Prostate gland (tissue), 2 donors: ENCODE measurements around the gene RAB42. TPM values are rescaled to one million over a fixed set of nuclear protein-coding genes. Genes with fewer than 3 reads are reported as not detected.
A peak's percentile ranks its signal among the peaks of the same experiment; 100 is the strongest.

ENCODE experiments used
- DNase-seq: peaks from one replicate; pipeline ENCODE4 v3.0.0-alpha.2; 2019; ENCODE audit warnings: low spot score
- H3K27ac ChIP-seq, 2 donors: fragments of 200-600 bp; sonication (generic); 2 replicates each; pipeline ENCODE4 v1.5.1; 2017 to 2019
- H3K27me3 ChIP-seq: fragments of 200-600 bp; sonication (generic); replicated peaks from 2 replicates; pipeline ENCODE4 v1.5.1; 2019; ENCODE audit not compliant: insufficient read depth
- H3K36me3 ChIP-seq, 2 donors: fragments of 200-600 bp; sonication (generic); 1 replicate in 1 of 2; 2 replicates in 1 of 2; pipeline versions ENCODE4 v1.5.1 to v1.8.1; 2017 to 2019
- H3K4me1 ChIP-seq: fragments of 200-600 bp; sonication (generic); replicated peaks from 2 replicates; pipeline ENCODE4 v1.5.1; 2019
- H3K4me3 ChIP-seq, 2 donors: fragments of 200-600 bp; sonication (generic); 2 replicates each; pipeline ENCODE4 v1.5.1; 2017 to 2019
- H3K9me3 ChIP-seq: fragments of 200-600 bp; sonication (generic); 2 replicates; pipeline ENCODE4 v1.5.1; 2017
- CTCF ChIP-seq, 4 experiments: fragments of 200-600 bp in 2 of 4; fragments of 450-650 bp in 2 of 4; sonication (generic) in 2 of 4; IDR thresholded peaks; 1 replicate in 3 of 4; 2 replicates in 1 of 4; pipeline ENCODE4 v1.5.1; 2016 to 2019; ENCODE audit warnings: antibody characterized with exemption in 4 of 4, mild to moderate bottlenecking in 2 of 4, moderate library complexity in 2 of 4
- POLR2A ChIP-seq: fragments of 450-650 bp; IDR thresholded peaks from one replicate; pipeline ENCODE4 v1.6.1; 2016; ENCODE audit warnings: antibody characterized with exemption, mild to moderate bottlenecking
- POLR2AphosphoS5 ChIP-seq: sonication (generic); formaldehyde crosslinking; IDR thresholded peaks from one replicate; pipeline ENCODE4 v1.6.1; 2017; ENCODE audit warnings: antibody characterized with exemption
- WGBS: methylation state at CpG from one replicate; pipeline ENCODE4 v1.1.5; 2018; 5-methylcytosine and 5-hydroxymethylcytosine counted together
- intact Hi-C: fragments of 100-400 bp; cut with DNase I; formaldehyde crosslinking; loops from one replicate; pipeline ENCODE4 v1.14.2; 2022
- small RNA-seq, 2 donors: library from RNA; depleted of rRNA; stranded (forward); fragments of <200 nt; gene quantifications; one replicate each; pipeline ENCODE3, GENCODE V24; 2016
- total RNA-seq, 2 donors: library from RNA; depleted of rRNA; stranded (reverse); fragments of >200 nt; gene quantifications; one replicate each; pipeline ENCODE4 v1.1.0, GENCODE V29; 2016

RAB42 gene
- total RNA-seq, 2 donors from 2014 or later = 0.34 to 1.9 TPM

GRCh38 chr1:28640766-28641165 is 48.7 kb downstream of the RAB42 start:
- H3K4me3 ChIP-seq = no peak overlapping the region
- no peaks in the 10 kb centered on the region for H3K4me1 ChIP-seq
- no peak overlapping the region for H3K27ac ChIP-seq
- H3K9me3 ChIP-seq = no peaks in the 10 kb centered on the region
- TF ChIP-seq POLR2A (no peak), CTCF (IDR thresholded peaks at IDR 0.05) (no peak), POLR2AphosphoS5 (no peak)
- H3K27me3 ChIP-seq = no peaks in the 10 kb centered on the region
- intact Hi-C loops = loop anchor here (10.0 kb wide), 1 partner anchor 56 kb away; no protein-coding TSS in a partner anchor
- DNase-seq = no peak
- 91% methylated on average over 1 of the region's 1 CpG for WGBS
- H3K36me3 ChIP-seq = no peaks in the 10 kb centered on the region

- Histone ChIP-seq H3K9me3 (no peaks in the 10 kb centered on the region), H3K36me3 (no peaks in the 10 kb centered on the region), H3K27ac (peak overlapping the region; percentile 81 to 83), H3K4me3 (peak overlapping the region; percentile 55 to 67), H3K4me1 (no peaks in the 10 kb centered on the region), H3K27me3 (no peaks in the 10 kb centered on the region)
- WGBS = under 1% methylated on average over 26 of the region's 26 CpGs
- intact Hi-C loops = loop anchor here (2.0 to 10.0 kb wide), 2 partner anchors 57 to 95 kb away; partner anchors contain the start of gene YTHDF2
- no peak for DNase-seq
- TF ChIP-seq POLR2AphosphoS5 (no peak), CTCF (IDR thresholded peaks at IDR 0.05) (no peak), POLR2A (no peak)
These were observed 50.2 kb downstream of the RAB42 start for GRCh38 chr1:28642056-28642846.

- WGBS = 1% methylated on average over 48 of the region's 49 CpGs
- H3K4me1 ChIP-seq = no peaks in the 10 kb centered on the region
- no peaks in the 10 kb centered on the region for H3K27me3 ChIP-seq
- H3K27ac ChIP-seq = peak within 1 kb of the TSS; percentile 81 to 83
- H3K4me3 ChIP-seq = peak within 1 kb of the TSS; percentile 55 to 67
- DNase-seq = peak; percentile 91
- TF ChIP-seq CTCF (IDR thresholded peaks at IDR 0.05) (peak; percentile 24 to 67 (median 62)), POLR2A (peak; percentile 97), POLR2AphosphoS5 (peak; percentile 99)
- intact Hi-C loops = loop anchor here (2.0 to 10.0 kb wide), 2 partner anchors 58 to 94 kb away; partner anchors contain the start of gene YTHDF2
- H3K36me3 ChIP-seq = no peaks in the 10 kb centered on the region
- no peaks in the 10 kb centered on the region for H3K9me3 ChIP-seq
These were observed 51.0 kb downstream of the RAB42 start, which contains the start of gene TAF12 for GRCh38 chr1:28642847-28643635. Gene TAF12 (minus strand): TSS chr1:28643067. CDS start chr1:28622081, 20,986 bp downstream.

GRCh38 chr1:28644494-28644893 is 52.4 kb downstream of the RAB42 start:
- Histone ChIP-seq H3K9me3 (no peaks in the 10 kb centered on the region), H3K4me1 (no peaks in the 10 kb centered on the region), H3K36me3 (no peaks in the 10 kb centered on the region), H3K4me3 (no peak overlapping the region), H3K27ac (peak overlapping the region in 1 of 2 donors; percentile 83), H3K27me3 (no peaks in the 10 kb centered on the region)
- no peak for TF ChIP-seq POLR2AphosphoS5
- TF ChIP-seq CTCF (IDR thresholded peaks at IDR 0.05) = no peak
- TF ChIP-seq POLR2A = no peak
- no peak for DNase-seq
- intact Hi-C loops = loop anchor here (10.0 kb wide), 1 partner anchor 60 kb away; no protein-coding TSS in a partner anchor
- WGBS = 97% methylated on average over 3 of the region's 3 CpGs

Small RNA genes within 50 kb of the gene (small RNA-seq; reads per million reads assigned to genes)
- 0 reads per million in 2 donors for gene SNORA16A
- gene SNORA44 = 0 reads per million in 2 donors
- gene SNORA61 = 0 reads per million in 2 donors
- gene SNORD99 = 29,701 to 32,081 reads per million in 2 donors

Other genes with a start within 250 kb of the RAB42 start
- gene PHACTR4, start 222.5 kb upstream of the RAB42 start, total RNA-seq = 10 to 100 TPM; 38.9 to 45.0 TPM
- 10 to 100 TPM; 13.8 to 18.1 TPM for gene RCC1, start 86.2 kb upstream of the RAB42 start, total RNA-seq
- gene TRNAU1AP, start 39.2 kb upstream of the RAB42 start, total RNA-seq = 10 to 100 TPM; 11.5 to 20.8 TPM
- 10 to 100 TPM; 11.7 to 16.1 TPM for gene TAF12, start 50.8 kb downstream of the RAB42 start, total RNA-seq
- not detected for gene RNU11, start 56.3 kb downstream of the RAB42 start, total RNA-seq
- 10 to 100 TPM in 1 of 2 donors, 1 to 10 TPM in 1; 7.9 to 13.2 TPM for gene GMEB1, start 76.5 kb downstream of the RAB42 start, total RNA-seq
- gene YTHDF2, start 144.7 kb downstream of the RAB42 start, total RNA-seq = 10 to 100 TPM; 51.5 to 86.5 TPM
- gene OPRD1, start 219.9 kb downstream of the RAB42 start, total RNA-seq = under 1 TPM; 0.09 to 0.34 TPM